ENCODE data around the gene HINT1. TPM values are rescaled to one million over a fixed set of nuclear protein-coding genes. Genes with fewer than 3 reads are reported as not detected.

The HINT1 gene
- total RNA-seq, 1 experiment from 2014 or later: 197 TPM

DNA sequence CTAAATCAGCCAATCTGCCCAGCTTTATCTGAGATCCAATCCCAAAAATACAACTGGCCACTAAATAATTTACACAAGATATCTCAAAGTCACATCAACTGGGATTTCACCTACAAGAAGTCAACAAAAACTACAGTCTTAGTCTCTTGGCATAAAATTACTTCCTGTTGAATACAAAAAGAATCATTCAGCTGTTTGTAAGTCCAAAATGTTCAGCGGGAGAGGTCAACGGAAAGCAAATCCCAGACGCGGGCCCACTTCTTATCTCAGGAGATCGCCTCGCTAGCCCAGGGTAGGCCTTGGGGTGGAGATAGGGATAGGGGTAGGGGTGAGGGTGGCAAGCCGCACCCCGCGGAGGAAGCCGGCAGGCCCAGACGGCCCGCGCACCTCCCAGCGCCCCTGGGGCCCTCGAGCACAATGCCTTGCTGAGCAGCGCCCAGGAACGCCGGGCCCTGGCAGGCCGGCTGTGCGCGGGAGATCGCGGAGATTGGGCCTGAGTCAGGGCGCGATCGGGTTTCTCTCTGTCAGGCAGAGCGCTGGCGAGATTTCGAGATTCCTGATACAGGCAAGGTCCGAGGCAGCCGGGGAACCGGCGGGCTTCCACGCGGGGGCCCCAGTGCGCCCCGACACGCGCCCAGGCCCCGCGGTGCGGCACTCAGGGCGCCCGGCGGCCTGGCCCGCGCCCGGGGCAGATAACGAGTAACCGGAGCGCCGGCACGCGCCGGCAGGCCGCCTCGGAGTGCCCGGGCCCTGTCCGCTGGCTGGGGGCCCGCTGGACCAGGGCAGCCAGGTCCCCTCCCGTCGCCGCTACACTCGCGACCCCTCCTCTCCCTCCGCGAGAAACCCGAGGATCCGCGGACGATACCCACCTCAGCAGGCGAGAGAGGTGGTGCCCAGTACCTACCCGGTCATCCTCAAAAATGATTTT is 601 bp downstream of the HINT1 start (continued):
- TF ChIP-seq, protein P1, sequence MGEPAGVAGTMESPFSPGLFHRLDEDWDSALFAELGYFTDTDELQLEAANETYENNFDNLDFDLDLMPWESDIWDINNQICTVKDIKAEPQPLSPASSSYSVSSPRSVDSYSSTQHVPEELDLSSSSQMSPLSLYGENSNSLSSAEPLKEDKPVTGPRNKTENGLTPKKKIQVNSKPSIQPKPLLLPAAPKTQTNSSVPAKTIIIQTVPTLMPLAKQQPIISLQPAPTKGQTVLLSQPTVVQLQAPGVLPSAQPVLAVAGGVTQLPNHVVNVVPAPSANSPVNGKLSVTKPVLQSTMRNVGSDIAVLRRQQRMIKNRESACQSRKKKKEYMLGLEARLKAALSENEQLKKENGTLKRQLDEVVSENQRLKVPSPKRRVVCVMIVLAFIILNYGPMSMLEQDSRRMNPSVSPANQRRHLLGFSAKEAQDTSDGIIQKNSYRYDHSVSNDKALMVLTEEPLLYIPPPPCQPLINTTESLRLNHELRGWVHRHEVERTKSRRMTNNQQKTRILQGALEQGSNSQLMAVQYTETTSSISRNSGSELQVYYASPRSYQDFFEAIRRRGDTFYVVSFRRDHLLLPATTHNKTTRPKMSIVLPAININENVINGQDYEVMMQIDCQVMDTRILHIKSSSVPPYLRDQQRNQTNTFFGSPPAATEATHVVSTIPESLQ (CRISPR knock-in tag; IDR thresholded peaks at IDR 0.05): no peak
- TF ChIP-seq ZBTB21 (CRISPR knock-in tag; IDR thresholded peaks at IDR 0.05; ENCODE audit: borderline replicate concordance): no peak
- no peak for TF ChIP-seq NFATC4 (CRISPR knock-in tag; IDR thresholded peaks at IDR 0.05)
- TF ChIP-seq, protein P2, sequence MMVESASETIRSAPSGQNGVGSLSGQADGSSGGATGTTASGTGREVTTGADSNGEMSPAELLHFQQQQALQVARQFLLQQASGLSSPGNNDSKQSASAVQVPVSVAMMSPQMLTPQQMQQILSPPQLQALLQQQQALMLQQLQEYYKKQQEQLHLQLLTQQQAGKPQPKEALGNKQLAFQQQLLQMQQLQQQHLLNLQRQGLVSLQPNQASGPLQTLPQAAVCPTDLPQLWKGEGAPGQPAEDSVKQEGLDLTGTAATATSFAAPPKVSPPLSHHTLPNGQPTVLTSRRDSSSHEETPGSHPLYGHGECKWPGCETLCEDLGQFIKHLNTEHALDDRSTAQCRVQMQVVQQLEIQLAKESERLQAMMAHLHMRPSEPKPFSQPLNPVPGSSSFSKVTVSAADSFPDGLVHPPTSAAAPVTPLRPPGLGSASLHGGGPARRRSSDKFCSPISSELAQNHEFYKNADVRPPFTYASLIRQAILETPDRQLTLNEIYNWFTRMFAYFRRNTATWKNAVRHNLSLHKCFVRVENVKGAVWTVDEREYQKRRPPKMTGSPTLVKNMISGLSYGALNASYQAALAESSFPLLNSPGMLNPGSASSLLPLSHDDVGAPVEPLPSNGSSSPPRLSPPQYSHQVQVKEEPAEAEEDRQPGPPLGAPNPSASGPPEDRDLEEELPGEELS (CRISPR knock-in tag; IDR thresholded peaks at IDR 0.05): no peak
- no peak for TF ChIP-seq TP53 (CRISPR knock-in tag; IDR thresholded peaks at IDR 0.05)
- TF ChIP-seq, protein P3, sequence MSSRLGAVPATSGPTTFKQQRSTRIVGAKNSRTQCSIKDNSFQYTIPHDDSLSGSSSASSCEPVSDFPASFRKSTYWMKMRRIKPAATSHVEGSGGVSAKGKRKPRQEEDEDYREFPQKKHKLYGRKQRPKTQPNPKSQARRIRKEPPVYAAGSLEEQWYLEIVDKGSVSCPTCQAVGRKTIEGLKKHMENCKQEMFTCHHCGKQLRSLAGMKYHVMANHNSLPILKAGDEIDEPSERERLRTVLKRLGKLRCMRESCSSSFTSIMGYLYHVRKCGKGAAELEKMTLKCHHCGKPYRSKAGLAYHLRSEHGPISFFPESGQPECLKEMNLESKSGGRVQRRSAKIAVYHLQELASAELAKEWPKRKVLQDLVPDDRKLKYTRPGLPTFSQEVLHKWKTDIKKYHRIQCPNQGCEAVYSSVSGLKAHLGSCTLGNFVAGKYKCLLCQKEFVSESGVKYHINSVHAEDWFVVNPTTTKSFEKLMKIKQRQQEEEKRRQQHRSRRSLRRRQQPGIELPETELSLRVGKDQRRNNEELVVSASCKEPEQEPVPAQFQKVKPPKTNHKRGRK (CRISPR knock-in tag; IDR thresholded peaks at IDR 0.05; ENCODE audit: borderline replicate concordance): no peak
- TF ChIP-seq, protein P4, sequence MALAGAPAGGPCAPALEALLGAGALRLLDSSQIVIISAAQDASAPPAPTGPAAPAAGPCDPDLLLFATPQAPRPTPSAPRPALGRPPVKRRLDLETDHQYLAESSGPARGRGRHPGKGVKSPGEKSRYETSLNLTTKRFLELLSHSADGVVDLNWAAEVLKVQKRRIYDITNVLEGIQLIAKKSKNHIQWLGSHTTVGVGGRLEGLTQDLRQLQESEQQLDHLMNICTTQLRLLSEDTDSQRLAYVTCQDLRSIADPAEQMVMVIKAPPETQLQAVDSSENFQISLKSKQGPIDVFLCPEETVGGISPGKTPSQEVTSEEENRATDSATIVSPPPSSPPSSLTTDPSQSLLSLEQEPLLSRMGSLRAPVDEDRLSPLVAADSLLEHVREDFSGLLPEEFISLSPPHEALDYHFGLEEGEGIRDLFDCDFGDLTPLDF (CRISPR knock-in tag; IDR thresholded peaks at IDR 0.05): no peak
- TF ChIP-seq, protein P5, sequence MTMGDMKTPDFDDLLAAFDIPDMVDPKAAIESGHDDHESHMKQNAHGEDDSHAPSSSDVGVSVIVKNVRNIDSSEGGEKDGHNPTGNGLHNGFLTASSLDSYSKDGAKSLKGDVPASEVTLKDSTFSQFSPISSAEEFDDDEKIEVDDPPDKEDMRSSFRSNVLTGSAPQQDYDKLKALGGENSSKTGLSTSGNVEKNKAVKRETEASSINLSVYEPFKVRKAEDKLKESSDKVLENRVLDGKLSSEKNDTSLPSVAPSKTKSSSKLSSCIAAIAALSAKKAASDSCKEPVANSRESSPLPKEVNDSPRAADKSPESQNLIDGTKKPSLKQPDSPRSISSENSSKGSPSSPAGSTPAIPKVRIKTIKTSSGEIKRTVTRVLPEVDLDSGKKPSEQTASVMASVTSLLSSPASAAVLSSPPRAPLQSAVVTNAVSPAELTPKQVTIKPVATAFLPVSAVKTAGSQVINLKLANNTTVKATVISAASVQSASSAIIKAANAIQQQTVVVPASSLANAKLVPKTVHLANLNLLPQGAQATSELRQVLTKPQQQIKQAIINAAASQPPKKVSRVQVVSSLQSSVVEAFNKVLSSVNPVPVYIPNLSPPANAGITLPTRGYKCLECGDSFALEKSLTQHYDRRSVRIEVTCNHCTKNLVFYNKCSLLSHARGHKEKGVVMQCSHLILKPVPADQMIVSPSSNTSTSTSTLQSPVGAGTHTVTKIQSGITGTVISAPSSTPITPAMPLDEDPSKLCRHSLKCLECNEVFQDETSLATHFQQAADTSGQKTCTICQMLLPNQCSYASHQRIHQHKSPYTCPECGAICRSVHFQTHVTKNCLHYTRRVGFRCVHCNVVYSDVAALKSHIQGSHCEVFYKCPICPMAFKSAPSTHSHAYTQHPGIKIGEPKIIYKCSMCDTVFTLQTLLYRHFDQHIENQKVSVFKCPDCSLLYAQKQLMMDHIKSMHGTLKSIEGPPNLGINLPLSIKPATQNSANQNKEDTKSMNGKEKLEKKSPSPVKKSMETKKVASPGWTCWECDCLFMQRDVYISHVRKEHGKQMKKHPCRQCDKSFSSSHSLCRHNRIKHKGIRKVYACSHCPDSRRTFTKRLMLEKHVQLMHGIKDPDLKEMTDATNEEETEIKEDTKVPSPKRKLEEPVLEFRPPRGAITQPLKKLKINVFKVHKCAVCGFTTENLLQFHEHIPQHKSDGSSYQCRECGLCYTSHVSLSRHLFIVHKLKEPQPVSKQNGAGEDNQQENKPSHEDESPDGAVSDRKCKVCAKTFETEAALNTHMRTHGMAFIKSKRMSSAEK (CRISPR knock-in tag; IDR thresholded peaks at IDR 0.05; ENCODE audit: borderline replicate concordance): no peak
- TF ChIP-seq, protein P6, sequence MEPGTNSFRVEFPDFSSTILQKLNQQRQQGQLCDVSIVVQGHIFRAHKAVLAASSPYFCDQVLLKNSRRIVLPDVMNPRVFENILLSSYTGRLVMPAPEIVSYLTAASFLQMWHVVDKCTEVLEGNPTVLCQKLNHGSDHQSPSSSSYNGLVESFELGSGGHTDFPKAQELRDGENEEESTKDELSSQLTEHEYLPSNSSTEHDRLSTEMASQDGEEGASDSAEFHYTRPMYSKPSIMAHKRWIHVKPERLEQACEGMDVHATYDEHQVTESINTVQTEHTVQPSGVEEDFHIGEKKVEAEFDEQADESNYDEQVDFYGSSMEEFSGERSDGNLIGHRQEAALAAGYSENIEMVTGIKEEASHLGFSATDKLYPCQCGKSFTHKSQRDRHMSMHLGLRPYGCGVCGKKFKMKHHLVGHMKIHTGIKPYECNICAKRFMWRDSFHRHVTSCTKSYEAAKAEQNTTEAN (CRISPR knock-in tag; IDR thresholded peaks at IDR 0.05): no peak
- no peak for TF ChIP-seq ZNF263 (CRISPR knock-in tag; IDR thresholded peaks at IDR 0.05; ENCODE audit: low read depth)
- TF ChIP-seq FOXP1 (CRISPR knock-in tag; IDR thresholded peaks at IDR 0.05; ENCODE audit: borderline replicate concordance): no peak
- no peak for TF ChIP-seq CBFB (CRISPR knock-in tag; IDR thresholded peaks at IDR 0.05; ENCODE audit: low read depth)
- TF ChIP-seq NR1H2 (CRISPR knock-in tag; IDR thresholded peaks at IDR 0.05): no peak
- no peak for TF ChIP-seq OVOL2 (CRISPR knock-in tag; IDR thresholded peaks at IDR 0.05; ENCODE audit: borderline replicate concordance)
- TF ChIP-seq, protein P7, sequence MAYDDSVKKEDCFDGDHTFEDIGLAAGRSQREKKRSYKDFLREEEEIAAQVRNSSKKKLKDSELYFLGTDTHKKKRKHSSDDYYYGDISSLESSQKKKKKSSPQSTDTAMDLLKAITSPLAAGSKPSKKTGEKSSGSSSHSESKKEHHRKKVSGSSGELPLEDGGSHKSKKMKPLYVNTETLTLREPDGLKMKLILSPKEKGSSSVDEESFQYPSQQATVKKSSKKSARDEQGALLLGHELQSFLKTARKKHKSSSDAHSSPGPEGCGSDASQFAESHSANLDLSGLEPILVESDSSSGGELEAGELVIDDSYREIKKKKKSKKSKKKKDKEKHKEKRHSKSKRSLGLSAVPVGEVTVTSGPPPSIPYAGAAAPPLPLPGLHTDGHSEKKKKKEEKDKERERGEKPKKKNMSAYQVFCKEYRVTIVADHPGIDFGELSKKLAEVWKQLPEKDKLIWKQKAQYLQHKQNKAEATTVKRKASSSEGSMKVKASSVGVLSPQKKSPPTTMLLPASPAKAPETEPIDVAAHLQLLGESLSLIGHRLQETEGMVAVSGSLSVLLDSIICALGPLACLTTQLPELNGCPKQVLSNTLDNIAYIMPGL (CRISPR knock-in tag; IDR thresholded peaks at IDR 0.05): no peak
- TF ChIP-seq, protein P8, sequence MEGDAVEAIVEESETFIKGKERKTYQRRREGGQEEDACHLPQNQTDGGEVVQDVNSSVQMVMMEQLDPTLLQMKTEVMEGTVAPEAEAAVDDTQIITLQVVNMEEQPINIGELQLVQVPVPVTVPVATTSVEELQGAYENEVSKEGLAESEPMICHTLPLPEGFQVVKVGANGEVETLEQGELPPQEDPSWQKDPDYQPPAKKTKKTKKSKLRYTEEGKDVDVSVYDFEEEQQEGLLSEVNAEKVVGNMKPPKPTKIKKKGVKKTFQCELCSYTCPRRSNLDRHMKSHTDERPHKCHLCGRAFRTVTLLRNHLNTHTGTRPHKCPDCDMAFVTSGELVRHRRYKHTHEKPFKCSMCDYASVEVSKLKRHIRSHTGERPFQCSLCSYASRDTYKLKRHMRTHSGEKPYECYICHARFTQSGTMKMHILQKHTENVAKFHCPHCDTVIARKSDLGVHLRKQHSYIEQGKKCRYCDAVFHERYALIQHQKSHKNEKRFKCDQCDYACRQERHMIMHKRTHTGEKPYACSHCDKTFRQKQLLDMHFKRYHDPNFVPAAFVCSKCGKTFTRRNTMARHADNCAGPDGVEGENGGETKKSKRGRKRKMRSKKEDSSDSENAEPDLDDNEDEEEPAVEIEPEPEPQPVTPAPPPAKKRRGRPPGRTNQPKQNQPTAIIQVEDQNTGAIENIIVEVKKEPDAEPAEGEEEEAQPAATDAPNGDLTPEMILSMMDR (IDR thresholded peaks at IDR 0.05): no peak
- TF ChIP-seq, protein P9, sequence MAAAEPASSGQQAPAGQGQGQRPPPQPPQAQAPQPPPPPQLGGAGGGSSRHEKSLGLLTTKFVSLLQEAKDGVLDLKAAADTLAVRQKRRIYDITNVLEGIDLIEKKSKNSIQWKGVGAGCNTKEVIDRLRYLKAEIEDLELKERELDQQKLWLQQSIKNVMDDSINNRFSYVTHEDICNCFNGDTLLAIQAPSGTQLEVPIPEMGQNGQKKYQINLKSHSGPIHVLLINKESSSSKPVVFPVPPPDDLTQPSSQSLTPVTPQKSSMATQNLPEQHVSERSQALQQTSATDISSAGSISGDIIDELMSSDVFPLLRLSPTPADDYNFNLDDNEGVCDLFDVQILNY (CRISPR knock-in tag; IDR thresholded peaks at IDR 0.05): no peak
- no peak for TF ChIP-seq ESRRA (CRISPR knock-in tag; IDR thresholded peaks at IDR 0.05; ENCODE audit: borderline replicate concordance)
- TF ChIP-seq ELF4 (CRISPR knock-in tag; IDR thresholded peaks at IDR 0.05; ENCODE audit: low read depth): no peak

Measured in WTC11 (cell line).